Activated CD8-positive, alpha-beta T cell treated with anti-CD3 and anti-CD28 coated beads for 36 hours (primary cell): ENCODE measurements around the gene C20orf144. TPM values are rescaled to one million over a fixed set of nuclear protein-coding genes. Genes with fewer than 3 reads are reported as not detected.

Source experiments
- ATAC-seq: fragments of 200-7000 bp; cut with Tn5 transposase; one replicate; pipeline ENCODE4 v1.10.0; 2021; ENCODE audit warnings: mild to moderate bottlenecking, moderate library complexity
- CTCF ChIA-PET: fragments of 350-600 bp; sonication (Branson Sonifier 250); formaldehyde crosslinking; loops from one replicate; lab custom pipeline; 2021; ENCODE audit warnings: antibody characterized with exemption; lab: Charles Lee
- POLR2A ChIA-PET: fragments of 350-600 bp; sonication (Branson Sonifier 250); formaldehyde crosslinking; loops from one replicate; lab custom pipeline; 2021; ENCODE audit warnings: antibody characterized with exemption; lab: Charles Lee
- DNase-seq: peaks from one replicate; pipeline ENCODE4 v3.0.0-alpha.2; 2020
- H3K27ac Mint-ChIP-seq: one replicate; pipeline ENCODE4 v1.8.0; 2021; ENCODE audit warnings: mild to moderate bottlenecking, mixed read lengths
- H3K27me3 Mint-ChIP-seq: one replicate; pipeline ENCODE4 v1.8.0; 2021; ENCODE audit warnings: mixed read lengths
- H3K36me3 Mint-ChIP-seq: one replicate; pipeline ENCODE4 v1.8.0; 2021; ENCODE audit warnings: low read depth, mixed read lengths
- H3K4me1 Mint-ChIP-seq: one replicate; pipeline ENCODE4 v1.8.0; 2021; ENCODE audit warnings: low read depth, mixed read lengths
- H3K4me3 Mint-ChIP-seq: one replicate; pipeline ENCODE4 v1.8.0; 2021; ENCODE audit warnings: mild to moderate bottlenecking, moderate library complexity, mixed read lengths
- H3K9me3 Mint-ChIP-seq: one replicate; pipeline ENCODE4 v1.8.0; 2021; ENCODE audit warnings: mixed read lengths
- CTCF ChIP-seq: fragments of 200-600 bp; IDR thresholded peaks from one replicate; pipeline ENCODE4 v1.8.0; 2022; ENCODE audit warnings: antibody characterized with exemption, mild to moderate bottlenecking
- intact Hi-C: fragments of 100-400 bp; cut with micrococcal nuclease; formaldehyde crosslinking; loops from one replicate; pipeline ENCODE4 v1.10.0; 2022
- total RNA-seq, 2 experiments: library from RNA; stranded (reverse); gene quantifications; one replicate each; pipeline ENCODE4 v1.2.3, GENCODE V29; 2021

C20orf144 gene
- total RNA-seq, 2 experiments from 2014 or later, result 0.29 to 0.36 TPM

- no peak for TF ChIP-seq CTCF
- POLR2A ChIA-PET, result interaction anchor here (0.9 to 12.5 kb wide), 5 partner anchors 17 to 106 kb away, joined by 3 to 262 read pairs (median 27); partner anchors contain the start of genes ACTL10, C20orf144, NECAB3 and PXMP4
- intact Hi-C loops, result loop anchor here (5.0 kb wide), 1 partner anchor 47 kb away; the partner anchor contains the start of gene ZNF341
- H3K4me3 Mint-ChIP-seq, result peak overlapping the region; percentile 95
- H3K36me3 Mint-ChIP-seq, result peaks cover 34% of the 10 kb centered on the region
- peaks cover 81% of the 10 kb centered on the region for H3K4me1 Mint-ChIP-seq
- peak; percentile 52 for ATAC-seq
- peak; percentile 82 for DNase-seq
- CTCF ChIA-PET, result interaction anchor here (1.1 to 1.3 kb wide), 3 partner anchors 14 to 21 kb away, joined by 3 to 6 read pairs (median 6); no protein-coding TSS in a partner anchor
- no peaks in the 10 kb centered on the region for H3K9me3 Mint-ChIP-seq
- peak overlapping the region; percentile 92 for H3K27ac Mint-ChIP-seq
- no peaks in the 10 kb centered on the region for H3K27me3 Mint-ChIP-seq
Measured at GRCh38 chr20:33685328-33686099, 23.4 kb downstream of the C20orf144 start.

- Mint-ChIP-seq H3K4me1 (peaks cover 73% of the 10 kb centered on the region), H3K9me3 (no peaks in the 10 kb centered on the region), H3K27me3 (no peaks in the 10 kb centered on the region), H3K36me3 (peaks cover 28% of the 10 kb centered on the region), H3K27ac (peak within 1 kb of the TSS; percentile 92), H3K4me3 (peak within 1 kb of the TSS; percentile 95)
- ChIA-PET POLR2A (interaction anchor here (0.9 to 12.5 kb wide), 9 partner anchors 10 to 105 kb away, joined by 3 to 262 read pairs (median 5); partner anchors contain the start of genes ACTL10, C20orf144, NECAB3 and PXMP4), CTCF (interaction anchor here (1.0 to 2.0 kb wide), 6 partner anchors 8 to 46 kb away, joined by 3 to 8 read pairs (median 6); partner anchors contain the start of genes ACTL10, PXMP4 and ZNF341)
- intact Hi-C loops, result loop anchor here (5.0 kb wide), 1 partner anchor 46 kb away; the partner anchor contains the start of gene ZNF341
- DNase-seq (peak; percentile 97), ATAC-seq (peak; percentile 85)
- TF ChIP-seq CTCF, result no peak
Measured at GRCh38 chr20:33686100-33686983, 24.2 kb downstream of the C20orf144 start, which contains the start of gene E2F1. E2F1 (minus strand) TSS chr20:33686385; CDS start chr20:33686264, 121 bp downstream.

GRCh38 chr20:33686984-33687366 lies 24.8 kb downstream of the C20orf144 start:
- POLR2A ChIA-PET, result interaction anchor here (0.9 to 5.1 kb wide), 6 partner anchors 10 to 104 kb away, joined by 3 to 27 read pairs (median 3); partner anchors contain the start of gene PXMP4
- H3K27me3 Mint-ChIP-seq, result no peaks in the 10 kb centered on the region
- peaks cover 66% of the 10 kb centered on the region for H3K4me1 Mint-ChIP-seq
- intact Hi-C loops, result loop anchor here (5.0 kb wide), 1 partner anchor 45 kb away; the partner anchor contains the start of gene ZNF341
- H3K4me3 Mint-ChIP-seq, result peak overlapping the region; percentile 49
- H3K36me3 Mint-ChIP-seq, result peaks cover 22% of the 10 kb centered on the region
- ATAC-seq (no peak), DNase-seq (no peak)
- no peaks in the 10 kb centered on the region for H3K9me3 Mint-ChIP-seq
- no peak for TF ChIP-seq CTCF
- H3K27ac Mint-ChIP-seq, result peak overlapping the region; percentile 82
- CTCF ChIA-PET, result interaction anchor here (1.0 to 2.0 kb wide), 6 partner anchors 9 to 45 kb away, joined by 3 to 8 read pairs (median 6); partner anchors contain the start of genes ACTL10, PXMP4 and ZNF341

- Mint-ChIP-seq H3K4me3 (no peak overlapping the region), H3K27ac (peak overlapping the region; percentile 82), H3K36me3 (peaks cover 20% of the 10 kb centered on the region), H3K9me3 (no peaks in the 10 kb centered on the region), H3K4me1 (peaks cover 64% of the 10 kb centered on the region), H3K27me3 (no peaks in the 10 kb centered on the region)
- CTCF ChIA-PET, result interaction anchor here (1.0 to 2.0 kb wide), 6 partner anchors 19 to 153 kb away, joined by 3 to 8 read pairs (median 6); partner anchors contain the start of genes ACTL10, PXMP4 and ZNF341
- no peak for DNase-seq
- intact Hi-C loops, result loop anchor here (5.0 kb wide), 1 partner anchor 45 kb away; the partner anchor contains the start of gene ZNF341
- ATAC-seq, result no peak
- TF ChIP-seq CTCF, result no peak
- POLR2A ChIA-PET, result interaction anchor here (0.9 to 5.1 kb wide), 5 partner anchors 8 to 49 kb away, joined by 3 to 27 read pairs (median 6); partner anchors contain the start of gene PXMP4
Measured at GRCh38 chr20:33687370-33687915, 25.3 kb downstream of the C20orf144 start.
